ENCODE results near the gene PPIB.

PPIB gene

DNA sequence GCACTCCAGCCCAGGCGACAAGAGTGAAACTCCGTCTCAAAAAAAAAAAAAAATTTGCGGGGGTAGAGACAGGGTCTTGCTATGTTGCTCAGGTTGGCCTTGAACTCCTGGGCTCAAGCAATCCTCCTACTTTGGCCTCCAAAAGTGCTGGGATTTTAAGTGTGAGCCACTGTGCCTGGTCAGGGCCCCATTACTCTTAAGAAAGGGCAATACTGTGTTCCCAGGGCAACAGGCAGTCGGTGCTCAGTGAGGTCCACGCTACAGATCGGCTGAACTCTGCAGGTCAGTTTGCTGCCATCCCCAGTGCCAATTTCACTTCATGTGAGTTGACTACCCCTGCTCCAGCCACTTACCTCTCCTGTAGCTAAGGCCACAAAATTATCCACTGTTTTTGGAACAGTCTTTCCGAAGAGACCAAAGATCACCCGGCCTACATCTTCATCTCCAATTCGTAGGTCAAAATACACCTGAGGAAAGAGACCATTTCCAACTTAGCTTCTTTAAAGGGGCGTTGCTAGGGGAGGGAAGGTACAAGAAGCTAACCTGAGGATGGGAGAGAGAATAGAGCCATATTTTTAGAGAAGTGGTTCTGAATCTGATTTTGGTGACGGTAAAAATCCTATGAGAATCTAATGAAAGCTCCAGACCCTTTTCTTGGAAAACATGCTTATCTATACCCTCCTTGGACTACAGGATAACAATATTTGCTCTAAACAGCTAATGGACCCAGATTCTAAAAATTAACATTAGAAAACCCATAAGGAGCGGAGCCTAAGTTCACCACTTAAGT, 939 bp downstream of the PPIB start:
- no peak for DNase-seq
- in situ Hi-C loops (cut with MboI; ENCODE audit: low pct_unique_long_range_greater_than_20kb, low sequenced_read_pairs), result no loop called here

DNA sequence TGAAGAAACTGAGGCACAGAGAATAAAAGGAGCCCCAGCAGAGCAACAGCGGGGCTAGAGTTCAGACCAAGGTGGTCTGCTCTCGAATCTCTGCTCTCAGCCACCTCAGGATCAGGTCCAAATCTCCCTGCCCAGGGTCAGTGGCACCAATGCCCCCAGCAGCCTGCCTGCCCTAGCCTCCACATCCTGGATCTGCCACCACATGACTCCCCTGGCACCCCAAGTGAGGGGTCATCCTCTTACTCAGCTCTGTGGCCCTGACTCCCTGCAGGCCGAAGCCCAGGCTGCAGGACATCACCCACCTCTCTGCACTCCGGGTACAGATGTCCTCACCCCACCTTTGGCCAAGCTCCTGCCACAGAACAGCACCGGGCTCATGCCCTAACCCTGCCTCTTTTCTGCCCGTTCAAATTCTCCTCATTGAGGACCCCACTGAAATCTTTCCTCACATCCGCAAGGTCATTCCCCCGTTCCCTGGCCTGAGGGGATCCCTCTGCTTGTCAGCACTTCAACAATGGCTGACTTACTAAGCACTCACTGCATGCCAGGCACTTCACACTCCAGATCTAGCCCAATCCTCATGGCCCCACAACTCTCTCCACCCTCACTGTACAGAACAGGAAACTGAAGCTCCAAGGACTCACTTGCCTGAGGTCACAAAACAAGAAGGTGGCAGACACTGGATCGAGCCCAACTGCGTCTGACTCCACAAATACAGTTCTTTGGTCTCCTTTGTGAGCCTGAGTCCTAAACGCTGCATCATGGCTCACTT, 4.3 kb downstream of the PPIB start:
- DNase-seq, result no peak
- in situ Hi-C loops (cut with MboI; ENCODE audit: low pct_unique_long_range_greater_than_20kb, low sequenced_read_pairs), result no loop called here

DNA sequence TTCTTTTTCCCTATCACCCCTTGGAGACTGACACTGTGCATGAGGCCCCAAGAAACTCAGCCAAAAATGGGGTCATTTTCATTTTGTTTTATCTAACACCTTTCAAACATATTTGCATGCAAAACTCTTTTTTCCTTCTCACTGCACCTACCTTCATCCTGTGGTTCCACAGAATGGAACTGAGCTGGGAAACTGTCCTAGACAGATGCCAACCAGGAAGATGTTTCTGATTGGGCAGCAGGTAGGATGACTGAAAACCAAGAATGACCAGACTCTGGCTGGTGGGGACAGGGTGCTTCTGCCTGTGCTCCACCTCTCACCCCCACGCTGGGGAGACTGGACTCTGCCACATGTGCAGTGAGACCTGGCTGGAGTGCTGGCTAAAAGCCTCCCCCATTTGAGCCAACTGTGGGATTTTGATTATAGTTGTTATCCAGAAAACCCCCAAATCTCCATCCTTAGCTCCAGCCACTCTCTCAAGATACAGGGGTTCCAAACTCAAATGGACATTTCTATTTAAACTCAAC, 5.2 kb downstream of the PPIB start:
- in situ Hi-C loops (cut with MboI; ENCODE audit: low pct_unique_long_range_greater_than_20kb, low sequenced_read_pairs), result no loop called here

DNA sequence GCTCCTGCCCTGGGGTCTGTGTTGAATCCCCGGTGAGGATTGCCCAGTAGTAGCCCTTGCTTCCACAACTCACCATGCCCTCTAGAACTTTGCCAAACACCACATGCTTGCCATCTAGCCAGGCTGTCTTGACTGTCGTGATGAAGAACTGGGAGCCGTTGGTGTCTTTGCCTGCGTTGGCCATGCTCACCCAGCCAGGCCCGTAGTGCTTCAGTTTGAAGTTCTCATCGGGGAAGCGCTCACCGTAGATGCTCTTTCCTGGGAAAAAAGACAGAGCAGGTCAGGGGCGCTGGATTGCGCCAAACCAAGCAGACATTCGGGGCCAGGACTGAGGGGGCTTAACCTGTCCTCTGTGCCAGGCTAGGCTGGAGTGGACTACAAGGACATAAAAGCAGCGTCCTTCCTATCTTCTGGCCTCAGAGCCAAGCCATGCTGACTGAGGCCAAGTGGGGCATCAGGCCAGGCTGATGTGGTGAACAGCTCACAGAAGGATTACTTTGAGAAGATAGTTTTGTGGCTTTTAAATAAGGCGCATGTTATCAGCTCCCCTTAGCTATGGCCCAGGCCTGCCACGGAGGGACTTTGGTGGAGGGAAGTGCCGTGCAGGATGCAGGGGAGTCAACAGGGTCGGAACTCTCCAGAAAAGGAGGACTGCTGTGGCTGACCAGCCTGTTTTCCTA, 6.0 kb downstream of the PPIB start:
- in situ Hi-C loops (cut with MboI; ENCODE audit: low pct_unique_long_range_greater_than_20kb, low sequenced_read_pairs), result no loop called here

More for the DNA sequence above, 5.2 kb downstream of the PPIB start:
- DNase-seq, result no peak

DNA sequence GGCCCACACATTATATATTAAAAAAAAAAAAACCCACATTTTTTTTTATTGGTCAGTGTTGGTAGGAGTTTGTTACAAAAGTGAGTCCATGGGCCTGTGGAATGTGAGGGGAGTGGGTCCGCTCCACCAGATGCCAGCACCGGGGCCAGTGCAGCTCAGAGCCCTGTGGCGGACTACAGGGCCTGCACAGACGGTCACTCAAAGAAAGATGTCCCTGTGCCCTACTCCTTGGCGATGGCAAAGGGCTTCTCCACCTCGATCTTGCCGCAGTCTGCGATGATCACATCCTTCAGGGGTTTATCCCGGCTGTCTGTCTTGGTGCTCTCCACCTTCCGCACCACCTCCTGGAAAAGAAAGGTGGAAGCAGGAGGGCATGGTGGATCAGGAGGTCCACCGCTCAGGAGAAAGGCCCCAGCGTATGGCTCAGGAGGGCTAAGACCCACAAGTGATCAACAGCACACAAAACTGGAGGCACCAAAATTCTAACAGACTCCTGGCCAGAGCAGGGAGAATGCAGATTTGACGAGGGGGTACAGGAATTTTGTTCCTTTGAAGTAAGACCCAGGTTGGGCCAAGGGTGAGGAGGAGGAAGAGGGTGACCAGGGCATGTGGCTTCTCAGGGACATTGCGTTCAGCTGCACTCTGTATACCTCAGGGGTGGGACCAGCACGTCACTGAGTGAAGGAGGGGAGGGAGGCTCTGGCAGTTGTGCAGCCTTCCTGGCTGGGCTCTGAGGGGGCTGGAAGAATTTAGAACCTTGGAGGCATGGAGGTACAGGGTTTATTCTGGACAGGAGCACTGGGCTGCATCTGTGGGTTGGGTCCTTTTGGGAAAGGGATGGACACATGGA, 6.8 kb downstream of the PPIB start:
- DNase-seq, result no peak
- in situ Hi-C loops (cut with MboI; ENCODE audit: low pct_unique_long_range_greater_than_20kb, low sequenced_read_pairs), result no loop called here

More for the DNA sequence above, 6.0 kb downstream of the PPIB start:
- no peak for DNase-seq

DNA sequence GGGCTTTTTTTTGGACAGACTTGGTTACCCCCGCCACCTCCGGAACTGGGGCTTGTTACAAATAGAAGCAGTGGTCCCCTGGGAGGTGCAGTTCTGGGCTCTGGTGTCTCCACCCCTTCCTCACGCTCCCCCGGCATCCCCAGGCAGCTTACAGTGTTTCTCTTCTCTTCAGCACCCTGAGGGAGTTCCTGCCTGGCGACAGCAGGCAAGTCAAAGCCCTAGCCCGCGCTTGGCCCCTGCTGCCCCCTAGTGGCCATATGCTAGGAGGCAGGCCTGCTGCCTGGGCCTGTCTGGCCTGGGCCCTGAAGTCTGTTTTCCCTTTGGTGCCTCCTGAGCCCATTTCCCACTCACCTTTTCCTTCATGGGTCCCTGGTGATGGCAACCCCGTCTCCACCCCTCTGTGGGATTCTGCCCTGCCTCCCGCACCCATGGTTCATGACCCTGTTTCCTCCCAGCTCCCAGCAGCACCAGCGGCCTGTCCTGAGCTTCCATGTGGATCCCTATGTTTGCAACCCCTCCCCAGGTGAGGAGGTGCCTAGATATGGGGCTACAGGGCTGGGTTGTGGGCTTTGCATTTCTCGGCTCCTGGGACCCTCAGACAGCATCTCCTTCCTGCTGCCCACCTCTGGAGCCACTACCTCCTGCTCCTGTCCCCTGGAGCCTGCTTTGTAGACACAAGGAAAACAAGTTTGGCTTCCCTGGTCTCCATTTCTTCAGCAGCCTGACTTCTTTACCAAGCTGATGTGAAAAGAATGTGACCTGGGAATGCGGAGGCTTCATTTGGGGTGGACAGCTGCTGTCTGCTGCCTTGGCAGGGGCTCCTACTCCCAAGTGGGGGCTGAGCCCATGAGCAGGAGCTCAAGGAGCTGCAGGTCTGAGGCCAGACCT, 9.1 kb downstream of the PPIB start:
- in situ Hi-C loops (cut with MboI; ENCODE audit: low pct_unique_long_range_greater_than_20kb, low sequenced_read_pairs), result no loop called here
- DNase-seq, result peak; percentile 96

DNA sequence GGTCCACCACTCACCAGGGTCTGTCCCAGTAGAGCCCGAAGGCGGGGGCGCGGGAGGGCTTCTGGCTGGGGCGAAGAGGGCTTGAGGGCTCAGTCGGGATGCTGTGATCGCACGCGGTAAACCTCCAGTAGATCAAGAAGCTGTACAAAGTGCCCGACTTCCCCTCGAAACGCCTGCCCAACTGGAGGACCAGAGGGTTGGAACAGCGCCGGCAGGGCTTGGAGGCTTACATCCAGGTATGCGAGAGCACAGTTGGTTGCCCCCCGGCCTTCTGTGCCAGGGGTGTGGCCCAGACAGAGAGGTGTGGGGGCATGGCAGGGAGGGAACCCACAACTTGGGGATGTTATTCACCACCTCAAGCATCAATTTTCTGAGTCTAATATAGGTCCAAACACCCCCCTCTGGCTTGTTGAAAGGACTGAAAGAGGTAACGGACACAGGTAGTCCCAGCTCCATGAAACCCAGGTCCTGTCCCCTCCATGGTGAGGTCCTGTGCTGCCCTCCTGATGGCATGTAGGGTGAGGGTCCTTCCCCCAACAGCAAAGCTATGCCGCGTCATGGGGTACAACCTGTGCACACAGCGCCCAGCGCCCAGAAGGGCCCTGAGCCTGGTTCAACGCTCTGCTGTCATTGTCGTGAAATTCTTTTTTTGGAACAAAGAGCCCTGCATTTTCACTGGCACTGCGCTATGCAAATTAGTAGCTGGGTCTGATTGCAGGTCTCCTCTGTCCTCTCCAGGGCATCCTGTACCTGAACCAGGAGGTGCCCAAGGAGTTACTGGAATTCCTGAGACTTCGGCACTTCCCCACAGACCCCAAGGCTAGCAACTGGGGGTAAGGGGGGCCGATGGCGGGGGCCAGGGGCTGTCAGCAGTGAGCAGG, 10.1 kb downstream of the PPIB start:
- in situ Hi-C loops (cut with MboI; ENCODE audit: low pct_unique_long_range_greater_than_20kb, low sequenced_read_pairs), result no loop called here
- DNase-seq, result no peak

DNA sequence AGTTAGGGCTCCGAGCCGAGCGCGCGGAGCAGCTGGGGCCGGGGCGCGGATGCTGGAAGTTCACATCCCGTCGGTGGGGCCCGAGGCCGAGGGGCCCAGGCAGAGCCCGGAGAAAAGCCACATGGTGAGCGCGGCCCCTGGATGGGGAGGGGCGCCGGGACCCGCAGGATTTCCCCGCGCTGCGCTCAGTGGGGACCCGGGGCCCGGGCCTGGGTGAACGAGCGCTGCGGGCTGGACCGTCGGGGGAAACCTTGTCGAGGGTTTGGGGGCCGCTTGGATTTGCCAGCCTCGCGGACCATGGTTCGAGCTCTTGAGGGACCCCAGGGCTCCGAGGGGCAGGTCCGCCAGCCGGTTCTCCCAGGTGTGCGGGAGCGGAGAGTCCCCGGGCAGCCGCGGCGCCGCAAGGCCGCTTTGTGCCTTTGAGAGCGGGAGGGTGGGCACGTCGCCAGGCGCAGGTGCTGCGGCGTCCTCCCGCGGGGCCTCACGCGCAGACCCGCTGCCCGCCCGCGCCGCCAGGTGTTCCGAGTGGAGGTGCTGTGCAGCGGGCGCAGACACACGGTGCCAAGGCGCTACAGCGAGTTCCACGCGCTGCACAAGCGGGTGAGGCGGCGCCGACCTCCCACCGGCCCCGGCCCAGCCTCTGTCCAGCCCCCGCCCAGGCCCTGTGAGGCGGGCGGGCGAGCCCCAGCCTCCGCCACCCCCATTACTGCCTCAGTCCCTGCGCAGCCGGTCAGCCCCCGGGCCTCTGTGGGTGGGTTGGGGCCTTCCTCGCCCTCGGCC, 10.9 kb downstream of the PPIB start, which contains the start of gene SNX22:
Gene SNX22 (plus strand): TSS at position 5 of the 780 bp plus-strand sequence. CDS start 45 bp downstream, at position 50.
- DNase-seq, result peak; percentile 62
- in situ Hi-C loops (cut with MboI; ENCODE audit: low pct_unique_long_range_greater_than_20kb, low sequenced_read_pairs), result no loop called here

DNA sequence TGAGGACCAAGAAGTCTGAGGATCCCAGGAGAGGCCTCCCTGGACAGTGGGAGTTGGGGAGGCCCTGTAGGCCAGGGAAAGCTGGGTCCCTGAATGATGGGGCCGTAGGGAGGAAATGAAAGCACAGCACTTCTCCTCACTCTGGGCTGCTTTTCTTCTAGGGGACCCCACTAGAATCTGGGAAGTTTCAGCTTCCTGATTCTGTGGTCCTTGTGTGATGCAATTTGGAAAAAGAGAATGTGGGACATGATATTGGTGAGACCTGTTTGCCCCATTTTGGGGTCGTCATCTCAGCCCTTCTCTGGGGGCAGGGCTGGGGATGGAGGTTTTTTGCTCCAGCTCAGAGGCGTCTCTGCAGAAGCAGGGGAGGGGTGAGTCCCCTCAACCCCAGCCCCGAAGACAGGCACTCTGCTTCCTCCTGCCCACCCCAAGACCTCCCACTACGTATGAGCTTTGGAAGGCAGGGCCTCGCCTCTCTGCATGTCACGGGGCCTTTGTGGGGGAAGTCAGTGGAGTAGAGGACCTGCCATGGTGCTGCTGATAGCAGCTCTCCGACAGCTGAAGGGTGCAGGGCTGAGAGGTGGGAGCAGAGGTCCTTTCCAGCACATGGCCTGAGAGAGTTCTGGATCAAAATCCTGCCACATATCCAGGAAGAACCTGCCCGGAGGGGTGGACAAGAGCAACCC, 12.8 kb downstream of the PPIB start:
- DNase-seq, result no peak
- in situ Hi-C loops (cut with MboI; ENCODE audit: low pct_unique_long_range_greater_than_20kb, low sequenced_read_pairs), result no loop called here

DNA sequence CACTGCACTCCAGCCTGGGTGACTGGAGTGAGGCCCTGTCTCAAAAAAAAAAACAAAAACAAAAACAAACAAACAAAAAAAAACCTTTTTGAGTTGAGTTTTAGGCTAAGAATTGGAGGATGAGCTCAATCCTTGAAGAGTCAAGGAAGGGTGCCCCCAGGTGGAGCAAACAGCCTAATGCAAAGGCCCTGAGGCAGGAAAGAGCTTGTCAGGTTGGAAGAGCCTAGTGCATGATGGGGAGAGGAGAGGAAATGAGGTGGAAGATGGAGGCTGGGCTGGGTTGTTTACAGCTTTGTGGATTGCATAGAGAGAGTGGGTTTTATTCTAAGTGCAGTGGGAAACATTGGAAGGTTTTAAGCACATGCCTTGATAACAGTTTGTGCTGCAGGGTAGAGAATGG, 13.4 kb downstream of the PPIB start:
- peak; percentile 50 for DNase-seq
- in situ Hi-C loops (cut with MboI; ENCODE audit: low pct_unique_long_range_greater_than_20kb, low sequenced_read_pairs), result no loop called here

DNA sequence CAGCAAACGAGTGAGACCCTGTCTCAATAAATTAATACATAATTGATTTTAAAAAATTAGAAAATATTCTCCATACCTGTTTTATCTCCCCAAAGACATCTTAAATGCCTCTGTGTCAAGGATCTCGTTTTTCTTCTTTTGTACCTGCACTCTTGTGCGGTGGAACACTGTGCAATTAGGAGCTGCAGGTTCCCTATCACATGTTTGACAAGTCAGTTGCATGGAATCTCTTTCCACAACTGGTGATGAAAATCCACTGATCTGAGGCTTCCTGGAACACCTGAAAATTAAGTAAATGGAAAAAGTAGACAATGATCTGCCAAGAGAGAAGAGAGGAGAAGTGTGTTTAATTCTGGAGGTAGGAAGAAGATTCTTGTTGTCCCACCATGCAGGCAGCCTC, 14.2 kb downstream of the PPIB start:
- DNase-seq, result no peak
- in situ Hi-C loops (cut with MboI; ENCODE audit: low pct_unique_long_range_greater_than_20kb, low sequenced_read_pairs), result no loop called here

DNA sequence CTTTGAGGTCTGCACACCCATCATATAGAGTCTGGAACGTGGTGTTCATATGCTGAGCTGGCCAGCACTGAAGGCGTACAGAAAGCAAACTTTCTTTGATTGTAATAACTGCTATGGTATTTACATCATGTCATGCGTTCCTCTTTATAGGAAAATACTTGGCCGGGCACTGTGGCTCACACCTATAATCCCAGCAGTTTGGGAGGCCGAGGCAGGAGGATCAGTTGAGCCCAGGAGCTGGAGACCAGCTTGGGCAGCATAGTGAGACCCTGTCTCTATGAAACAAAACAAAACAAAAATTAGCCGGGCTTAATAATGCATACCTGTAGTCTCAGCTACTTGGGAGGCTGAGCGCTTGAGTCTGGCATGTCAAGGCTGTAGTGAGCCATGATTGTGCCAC, 14.7 kb downstream of the PPIB start:
- DNase-seq, result no peak
- in situ Hi-C loops (cut with MboI; ENCODE audit: low pct_unique_long_range_greater_than_20kb, low sequenced_read_pairs), result no loop called here

DNA sequence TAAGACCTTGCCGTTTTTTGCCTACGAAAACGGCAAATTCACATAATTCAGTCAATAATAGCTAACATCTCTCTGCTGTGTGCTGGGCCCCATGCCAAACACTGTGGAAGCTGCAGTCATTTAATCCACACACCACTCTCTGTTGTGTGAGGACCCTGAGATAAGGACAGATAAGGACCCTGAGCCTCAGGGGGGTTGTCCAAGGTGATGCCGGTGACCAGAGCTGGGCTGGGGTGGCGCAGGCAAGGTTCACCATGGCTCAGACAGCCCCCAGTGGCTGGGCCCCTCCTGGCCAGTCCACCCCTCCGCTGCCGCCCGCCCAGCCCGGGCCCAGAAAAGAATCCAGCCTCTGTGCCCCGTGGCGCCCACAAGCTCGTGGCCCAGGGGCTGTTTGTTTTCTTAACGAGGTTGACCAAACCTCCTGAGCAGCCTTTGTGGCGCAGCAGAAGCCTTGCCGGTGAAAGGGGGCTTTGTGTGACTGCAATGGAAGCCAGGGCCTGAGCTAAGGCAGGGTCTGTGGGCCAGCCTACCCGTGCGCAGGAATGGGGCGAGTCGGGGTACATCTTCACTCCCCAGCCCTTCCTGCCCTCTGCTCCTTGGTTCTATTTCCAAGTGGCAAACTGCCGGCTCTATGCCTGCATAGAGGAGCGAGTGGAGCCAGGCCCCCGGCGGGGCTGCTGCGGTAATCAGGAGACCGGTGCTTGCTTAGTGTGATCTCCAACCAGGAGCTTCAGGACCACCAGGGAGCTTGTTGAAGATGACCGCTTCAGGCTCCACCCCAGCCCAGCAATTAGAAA, 15.7 kb downstream of the PPIB start:
- DNase-seq, result no peak

DNA sequence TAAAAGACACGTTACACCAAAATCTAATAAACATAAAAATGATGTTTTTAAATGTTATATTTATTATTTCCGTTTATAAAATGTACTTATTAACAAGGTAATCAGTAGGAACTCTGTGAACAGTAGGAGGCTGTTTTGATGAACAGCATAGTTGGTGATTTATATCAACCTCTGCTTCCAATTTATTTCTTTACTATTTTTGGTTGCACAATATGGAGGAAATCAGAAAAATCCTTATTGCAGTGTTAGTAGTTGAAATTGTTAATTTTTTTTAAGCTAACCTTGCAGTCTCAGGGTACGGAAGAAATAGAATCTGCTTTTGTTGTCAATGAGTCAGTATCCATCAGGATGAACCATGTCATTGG, 16.3 kb downstream of the PPIB start:
- in situ Hi-C loops (cut with MboI; ENCODE audit: low pct_unique_long_range_greater_than_20kb, low sequenced_read_pairs), result no loop called here
- no peak for DNase-seq

More for the DNA sequence above, 15.7 kb downstream of the PPIB start:
- in situ Hi-C loops (cut with MboI; ENCODE audit: low pct_unique_long_range_greater_than_20kb, low sequenced_read_pairs), result no loop called here

DNA sequence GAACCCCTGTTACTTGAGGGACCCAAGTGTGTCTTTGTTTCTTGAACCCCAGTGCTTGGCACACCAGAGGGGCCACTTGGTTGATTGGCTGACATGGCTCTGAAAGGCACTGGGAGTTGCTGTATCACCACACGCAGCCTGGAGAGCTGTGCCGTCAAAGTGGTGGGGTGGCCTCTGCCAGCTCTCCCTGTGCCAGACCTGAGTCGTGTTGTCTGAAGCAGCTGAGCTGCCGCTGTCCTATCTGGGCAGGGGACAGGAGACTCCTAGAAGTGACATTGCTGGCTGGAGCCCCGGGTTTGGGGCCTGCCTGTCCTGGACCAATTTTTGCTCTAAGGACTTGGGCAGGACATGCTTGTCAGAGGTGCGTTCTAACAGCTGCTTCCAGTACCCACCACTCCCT, 16.8 kb downstream of the PPIB start:
- in situ Hi-C loops (cut with MboI; ENCODE audit: low pct_unique_long_range_greater_than_20kb, low sequenced_read_pairs), result no loop called here
- no peak for DNase-seq

Measured in KBM-7 (cell line).